HG03571 (cell line): ENCODE data around the gene VPS45.
"Not testable (repeated sequence)": the region's sequence is repeated elsewhere in the genome, so short reads cannot be mapped to it uniquely, and the experiment has no call there.

Experiments used
- ATAC-seq: cut with Tn5 transposase; IDR thresholded peaks from one replicate; pipeline ENCODE4 v1.9.1; 2021; ENCODE audit not compliant: unreplicated experiment

VPS45 gene

GRCh38 chr1:150067184-150068108 lies at the start of gene VPS45:
TSS of gene VPS45 (plus strand) at chr1:150067776. CDS start at chr1:150067858, 82 bp downstream.
- ATAC-seq: no peak

GRCh38 chr1:150018165-150018564 lies 49.4 kb upstream of the VPS45 start:
- no peak for ATAC-seq

- ATAC-seq: no peak
Measured at GRCh38 chr1:150020711-150021110, 46.9 kb upstream of the VPS45 start.

GRCh38 chr1:150021191-150021694 lies 46.3 kb upstream of the VPS45 start:
- ATAC-seq: no peak

- no peak for ATAC-seq
Measured at GRCh38 chr1:150022357-150022756, 45.2 kb upstream of the VPS45 start.

- ATAC-seq: no peak
Measured at GRCh38 chr1:150024156-150024555, 43.4 kb upstream of the VPS45 start.

- no peak for ATAC-seq
Measured at GRCh38 chr1:150028322-150028721, 39.3 kb upstream of the VPS45 start.

GRCh38 chr1:150034336-150034735 lies 33.2 kb upstream of the VPS45 start:
- ATAC-seq: no peak

- ATAC-seq: no peak
Measured at GRCh38 chr1:150049926-150050325, 17.6 kb upstream of the VPS45 start.

- ATAC-seq: no peak
Measured at GRCh38 chr1:150051089-150051373, 16.5 kb upstream of the VPS45 start.

- not testable (repeated sequence) for ATAC-seq
Measured at GRCh38 chr1:150051905-150052412, 15.6 kb upstream of the VPS45 start.

- no peak for ATAC-seq
Measured at GRCh38 chr1:150053926-150054325, 13.7 kb upstream of the VPS45 start.

- not testable (repeated sequence) for ATAC-seq
Measured at GRCh38 chr1:150055507-150055906, 12.1 kb upstream of the VPS45 start.

GRCh38 chr1:150056407-150056806 lies 11.2 kb upstream of the VPS45 start:
- ATAC-seq: no peak

GRCh38 chr1:150060260-150060659 lies 7.3 kb upstream of the VPS45 start:
- ATAC-seq: no peak

- ATAC-seq: no peak
Measured at GRCh38 chr1:150061632-150062101, 5.9 kb upstream of the VPS45 start.

GRCh38 chr1:150062113-150062512 lies 5.5 kb upstream of the VPS45 start:
- ATAC-seq: no peak

GRCh38 chr1:150065184-150065871 lies 2.2 kb upstream of the VPS45 start:
- no peak for ATAC-seq

GRCh38 chr1:150066328-150066727 lies 1.2 kb upstream of the VPS45 start:
- ATAC-seq: no peak

GRCh38 chr1:150066838-150067183 lies 765 bp upstream of the VPS45 start:
- ATAC-seq: no peak

GRCh38 chr1:150068109-150068435 lies 496 bp downstream of the VPS45 start:
- no peak for ATAC-seq

- no peak for ATAC-seq
Measured at GRCh38 chr1:150069923-150070322, 2.3 kb downstream of the VPS45 start.
